NCI-H1694 treated with DMSO at 0.1 percent for 48 hours (cell line): ENCODE data around the gene ADARB2.
"Not testable (repeated sequence)": the region's sequence is repeated elsewhere in the genome, so short reads cannot be mapped to it uniquely, and the experiment has no call there.

Experiments
- DNase-seq: peaks from one replicate; lab custom pipeline; 2025; lab: John Stamatoyannopoulos, UW

ADARB2 gene

GRCh38 chr10:1425879-1426278 is 311.4 kb downstream of the ADARB2 start:
- DNase-seq: no peak

- DNase-seq: no peak
These were observed 312.7 kb downstream of the ADARB2 start for GRCh38 chr10:1424648-1425047.

- no peak for DNase-seq
These were observed 313.6 kb downstream of the ADARB2 start for GRCh38 chr10:1423676-1424253.

GRCh38 chr10:1422275-1422674 is 315.1 kb downstream of the ADARB2 start:
- no peak for DNase-seq

- peak; percentile 82 for DNase-seq
These were observed 316.5 kb downstream of the ADARB2 start for GRCh38 chr10:1420661-1421362.

GRCh38 chr10:1419796-1420610 is 317.3 kb downstream of the ADARB2 start:
- DNase-seq: no peak

- DNase-seq: no peak
These were observed 319.2 kb downstream of the ADARB2 start for GRCh38 chr10:1418031-1418550.

- no peak for DNase-seq
These were observed 319.8 kb downstream of the ADARB2 start for GRCh38 chr10:1417574-1417973.

- no peak for DNase-seq
These were observed 320.8 kb downstream of the ADARB2 start for GRCh38 chr10:1416456-1417037.

- DNase-seq: no peak
These were observed 322.4 kb downstream of the ADARB2 start for GRCh38 chr10:1414893-1415292.

- not testable (repeated sequence) for DNase-seq
These were observed 323.0 kb downstream of the ADARB2 start for GRCh38 chr10:1414346-1414745.

- DNase-seq: no peak
These were observed 323.5 kb downstream of the ADARB2 start for GRCh38 chr10:1413823-1414222.

GRCh38 chr10:1413256-1413655 is 324.1 kb downstream of the ADARB2 start:
- DNase-seq: no peak

GRCh38 chr10:1412531-1413189 is 324.7 kb downstream of the ADARB2 start:
- no peak for DNase-seq

- no peak for DNase-seq
These were observed 325.4 kb downstream of the ADARB2 start for GRCh38 chr10:1411956-1412355.

GRCh38 chr10:1411451-1411850 is 325.9 kb downstream of the ADARB2 start:
- no peak for DNase-seq

GRCh38 chr10:1410469-1411395 is 326.6 kb downstream of the ADARB2 start:
- DNase-seq: no peak

- no peak for DNase-seq
These were observed 327.3 kb downstream of the ADARB2 start for GRCh38 chr10:1410032-1410431.

- no peak for DNase-seq
These were observed 327.9 kb downstream of the ADARB2 start for GRCh38 chr10:1409392-1409791.

- DNase-seq: no peak
These were observed 328.5 kb downstream of the ADARB2 start for GRCh38 chr10:1408651-1409367.
